Mesenchymal stem cell (in vitro differentiated cells and primary cell): ENCODE measurements around the gene TMEM255A.
"Not testable (repeated sequence)": the region's sequence is repeated elsewhere in the genome, so short reads cannot be mapped to it uniquely, and the experiment has no call there.

Source experiments
- DNase-seq: peaks from one replicate; pipeline ENCODE4 v3.0.0-alpha.2; 2013
- H2AFZ ChIP-seq: one replicate; pipeline ENCODE4 v1.6.1; 2013; ENCODE audit warnings: low read depth, mild to moderate bottlenecking, control low read depth, inconsistent platforms, low read length, moderate library complexity
- H2AK5ac ChIP-seq: 2 replicates; pipeline ENCODE4 v1.6.1; 2013; ENCODE audit warnings: low read length, moderate library complexity, mild to moderate bottlenecking, inconsistent platforms; ENCODE audit not compliant: severe bottlenecking
- H2BK120ac ChIP-seq: one replicate; pipeline ENCODE4 v1.6.1; 2013; ENCODE audit warnings: low read depth, mild to moderate bottlenecking, inconsistent platforms, low read length, moderate library complexity
- H2BK12ac ChIP-seq, 2 experiments: one replicate each; pipeline ENCODE4 v1.6.1; 2013; ENCODE audit warnings: inconsistent platforms in 2 of 2, low read length in 2 of 2, mild to moderate bottlenecking in 2 of 2, moderate library complexity in 2 of 2, control low read depth in 1 of 2
- H2BK15ac ChIP-seq: one replicate; pipeline ENCODE4 v1.6.1; 2013; ENCODE audit warnings: mild to moderate bottlenecking, low read depth, inconsistent platforms; ENCODE audit not compliant: poor library complexity, severe bottlenecking
- H2BK5ac ChIP-seq: 2 replicates; pipeline ENCODE4 v1.6.1; 2013; ENCODE audit warnings: low read depth, mild to moderate bottlenecking, low read length, control low read depth, inconsistent platforms; ENCODE audit not compliant: poor library complexity, severe bottlenecking
- H3K14ac ChIP-seq, 2 experiments: one replicate each; pipeline ENCODE4 v1.6.1; 2013; ENCODE audit warnings: inconsistent platforms in 2 of 2, low read length in 2 of 2, control low read depth in 1 of 2, mild to moderate bottlenecking in 1 of 2, moderate library complexity in 1 of 2
- H3K18ac ChIP-seq, 2 experiments: one replicate each; pipeline ENCODE4 v1.6.1; 2013; ENCODE audit warnings: inconsistent platforms in 2 of 2, low read length in 2 of 2, control low read depth in 1 of 2, low read depth in 1 of 2, mild to moderate bottlenecking in 1 of 2
- H3K23ac ChIP-seq, 2 experiments: one replicate each; pipeline ENCODE4 v1.6.1; 2013; ENCODE audit warnings: inconsistent platforms in 2 of 2, low read length in 2 of 2, mild to moderate bottlenecking in 2 of 2, moderate library complexity in 2 of 2, control low read depth in 1 of 2
- H3K27ac ChIP-seq: 2 replicates; pipeline ENCODE4 v1.5.1; 2013; ENCODE audit warnings: mild to moderate bottlenecking, moderate library complexity, low read length, control low read depth, inconsistent platforms; ENCODE audit not compliant: poor library complexity, severe bottlenecking
- H3K27me3 ChIP-seq, 2 experiments: 2 replicates each; pipeline versions ENCODE4 v1.6.1 to v1.7.0; 2013; ENCODE audit warnings: low read length in 2 of 2, mild to moderate bottlenecking in 2 of 2, moderate library complexity in 2 of 2, control low read depth in 1 of 2, inconsistent platforms in 1 of 2; ENCODE audit not compliant: control insufficient read depth in 1 of 2, insufficient read depth in 1 of 2
- H3K36me3 ChIP-seq, 2 experiments: 2 replicates each; pipeline versions ENCODE4 v1.6.1 to v1.7.0; 2013; ENCODE audit warnings: low read length in 2 of 2, control low read depth in 1 of 2, inconsistent platforms in 1 of 2, low read depth in 1 of 2, mild to moderate bottlenecking in 1 of 2; ENCODE audit not compliant: insufficient read depth in 2 of 2, control insufficient read depth in 1 of 2
- H3K4ac ChIP-seq, 2 experiments: one replicate each; pipeline ENCODE4 v1.6.1; 2013; ENCODE audit warnings: inconsistent platforms in 2 of 2, low read length in 2 of 2, mild to moderate bottlenecking in 2 of 2, moderate library complexity in 2 of 2, control low read depth in 1 of 2, low read depth in 1 of 2
- H3K4me1 ChIP-seq: 2 replicates; pipeline ENCODE4 v1.6.1; 2013; ENCODE audit warnings: low read depth, low read length, control low read depth; ENCODE audit not compliant: control insufficient read depth, insufficient read depth
- H3K4me2 ChIP-seq: 2 replicates; pipeline ENCODE4 v1.6.1; 2013; ENCODE audit warnings: low read length, mild to moderate bottlenecking, inconsistent platforms; ENCODE audit not compliant: poor library complexity, severe bottlenecking
- H3K4me3 ChIP-seq, 2 experiments: 2 replicates each; pipeline versions ENCODE4 v1.5.1 to v1.7.0; 2013; ENCODE audit warnings: low read length in 2 of 2, mild to moderate bottlenecking in 2 of 2, control low read depth in 1 of 2, low read depth in 1 of 2; ENCODE audit not compliant: insufficient read depth in 1 of 2
- H3K79me1 ChIP-seq: replicated peaks from 2 replicates; pipeline ENCODE4 v1.6.1; 2013; ENCODE audit warnings: mild to moderate bottlenecking, control low read depth, low read length, inconsistent platforms; ENCODE audit not compliant: poor library complexity, severe bottlenecking
- H3K9ac ChIP-seq: 2 replicates; pipeline ENCODE4 v1.7.0; 2013; ENCODE audit warnings: mild to moderate bottlenecking, low read length, moderate library complexity
- H3K9me3 ChIP-seq: 2 replicates; pipeline ENCODE4 v1.7.0; 2013; ENCODE audit warnings: mild to moderate bottlenecking, low read length; ENCODE audit not compliant: control insufficient read depth
- H4K8ac ChIP-seq: one replicate; pipeline ENCODE4 v1.6.1; 2013; ENCODE audit warnings: inconsistent platforms, mild to moderate bottlenecking, low read length, moderate library complexity
- H4K91ac ChIP-seq: one replicate; pipeline ENCODE4 v1.6.1; 2013; ENCODE audit warnings: mild to moderate bottlenecking, low read length, inconsistent platforms
- WGBS: methylation state at CpG from one replicate; pipeline ENCODE4 v1.1.7; 2013; ENCODE audit warnings: mixed read lengths; 5-methylcytosine and 5-hydroxymethylcytosine counted together

TMEM255A gene

DNA sequence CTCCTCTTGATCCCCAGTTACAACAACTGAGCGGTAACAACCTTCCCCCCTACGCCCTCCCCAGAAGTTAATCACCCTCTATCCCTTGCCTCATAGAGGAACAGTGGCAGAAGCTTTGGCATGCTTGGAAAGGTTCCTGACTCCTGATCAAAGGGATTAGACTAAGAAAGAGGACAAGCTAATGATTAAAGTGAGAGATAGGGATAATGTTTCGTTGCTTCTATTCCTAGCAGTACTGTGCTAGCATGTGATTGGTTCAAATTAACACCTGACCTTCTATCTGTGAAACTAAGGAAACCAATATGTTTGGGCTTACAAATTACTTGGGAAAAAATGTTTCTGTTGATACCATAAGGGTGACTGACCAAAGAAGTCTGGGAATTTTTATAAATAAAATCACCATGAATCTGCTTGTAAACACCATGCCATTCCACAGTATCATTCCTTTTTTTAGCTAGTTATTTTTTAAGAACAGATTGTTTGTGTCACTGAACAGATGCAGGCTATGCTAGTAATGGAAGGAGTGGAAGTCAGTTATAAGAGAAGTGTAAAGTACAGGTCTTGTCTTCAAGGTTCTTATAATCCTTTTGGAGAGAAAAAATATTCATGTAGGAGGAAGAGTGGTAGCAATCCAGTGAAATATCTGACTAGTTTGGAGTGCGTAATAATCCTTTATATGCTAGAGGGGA is 39.3 kb upstream of the TMEM255A start:
- Histone ChIP-seq H3K23ac (no peak overlapping the region), H2BK5ac (no peak overlapping the region), H4K8ac (no peak overlapping the region), H3K4ac (no peak overlapping the region), H3K27me3 (peaks cover 0 to 17% of the 10 kb centered on the region in 2 experiments), H4K91ac (no peak overlapping the region), H2AK5ac (no peak overlapping the region), H3K4me3 (no peak overlapping the region), H3K4me1 (no peaks in the 10 kb centered on the region), H3K79me1 (no peaks in the 10 kb centered on the region), H2BK12ac (no peak overlapping the region), H3K27ac (no peak overlapping the region), H3K4me2 (no peak overlapping the region), H3K14ac (no peak overlapping the region), H3K9me3 (no peaks in the 10 kb centered on the region), H3K18ac (no peak overlapping the region), H3K9ac (no peak overlapping the region), H2BK15ac (no peak overlapping the region), H3K36me3 (no peaks in the 10 kb centered on the region), H2AFZ (no peak overlapping the region), H2BK120ac (no peak overlapping the region)
- WGBS, result 98% methylated on average over 3 of the region's 4 CpGs
- no peak for DNase-seq

DNA sequence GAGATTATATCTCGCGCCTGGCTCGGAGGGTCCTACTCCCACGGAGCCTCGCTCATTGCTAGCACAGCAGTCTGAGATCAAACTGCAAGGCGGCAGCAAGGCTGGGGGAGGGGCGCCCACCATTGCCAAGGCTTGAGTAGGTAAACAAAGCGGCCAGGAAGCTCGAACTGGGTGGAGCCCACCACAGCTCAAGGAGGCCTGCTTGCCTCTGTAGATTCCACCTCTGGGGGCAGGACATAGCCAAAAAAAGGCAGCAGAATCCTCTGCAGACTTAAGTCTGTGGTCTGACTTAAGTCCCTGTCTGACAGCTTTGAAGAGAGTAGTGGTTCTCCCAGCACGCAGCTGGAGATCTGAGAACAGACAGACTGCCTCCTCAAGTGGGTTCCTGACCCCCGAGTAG is 33.3 kb upstream of the TMEM255A start:
- not testable (repeated sequence) for H3K9me3 ChIP-seq, H2AK5ac ChIP-seq, H3K4me2 ChIP-seq, H3K27me3 ChIP-seq, H3K4me1 ChIP-seq, H4K91ac ChIP-seq, H2BK15ac ChIP-seq, H3K18ac ChIP-seq, H3K4me3 ChIP-seq, DNase-seq, H2BK120ac ChIP-seq, H3K23ac ChIP-seq, H3K27ac ChIP-seq, H3K79me1 ChIP-seq, H2BK5ac ChIP-seq, H3K4ac ChIP-seq, H2AFZ ChIP-seq, H2BK12ac ChIP-seq, H3K9ac ChIP-seq, H3K36me3 ChIP-seq, H3K14ac ChIP-seq, H4K8ac ChIP-seq
- 76% methylated on average over 11 of the region's 11 CpGs for WGBS

DNA sequence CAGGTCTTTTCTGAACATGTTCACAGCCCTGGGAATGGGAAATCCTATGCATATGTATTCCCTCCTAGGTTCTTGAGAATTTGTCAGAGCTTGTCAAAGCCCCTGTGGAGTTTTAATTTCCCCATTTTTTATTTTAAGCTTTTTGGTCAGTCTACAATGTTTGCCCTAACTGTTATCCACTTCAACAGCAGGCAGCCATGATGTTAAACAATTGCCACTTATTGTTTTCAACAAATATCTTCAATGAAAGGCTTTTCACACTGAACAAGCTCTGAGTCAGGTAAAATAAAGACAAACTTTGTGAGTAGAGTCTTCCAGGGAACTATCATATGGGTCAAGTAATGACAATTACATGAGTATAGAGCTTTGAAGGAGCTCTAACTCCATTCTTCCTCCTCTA is 25.6 kb upstream of the TMEM255A start:
- Histone ChIP-seq H3K18ac (no peak overlapping the region), H3K4me1 (no peaks in the 10 kb centered on the region), H3K4me2 (no peak overlapping the region), H4K91ac (no peak overlapping the region), H3K4ac (no peak overlapping the region), H3K27me3 (no peaks in the 10 kb centered on the region), H4K8ac (no peak overlapping the region), H2BK15ac (no peak overlapping the region), H3K79me1 (no peaks in the 10 kb centered on the region), H2BK12ac (no peak overlapping the region), H3K36me3 (no peaks in the 10 kb centered on the region), H3K27ac (no peak overlapping the region), H2BK120ac (no peak overlapping the region), H3K9me3 (peaks cover 31% of the 10 kb centered on the region), H3K9ac (no peak overlapping the region), H3K14ac (no peak overlapping the region), H2AK5ac (no peak overlapping the region), H3K23ac (no peak overlapping the region), H2AFZ (no peak overlapping the region), H3K4me3 (no peak overlapping the region), H2BK5ac (no peak overlapping the region)
- no peak for DNase-seq

DNA sequence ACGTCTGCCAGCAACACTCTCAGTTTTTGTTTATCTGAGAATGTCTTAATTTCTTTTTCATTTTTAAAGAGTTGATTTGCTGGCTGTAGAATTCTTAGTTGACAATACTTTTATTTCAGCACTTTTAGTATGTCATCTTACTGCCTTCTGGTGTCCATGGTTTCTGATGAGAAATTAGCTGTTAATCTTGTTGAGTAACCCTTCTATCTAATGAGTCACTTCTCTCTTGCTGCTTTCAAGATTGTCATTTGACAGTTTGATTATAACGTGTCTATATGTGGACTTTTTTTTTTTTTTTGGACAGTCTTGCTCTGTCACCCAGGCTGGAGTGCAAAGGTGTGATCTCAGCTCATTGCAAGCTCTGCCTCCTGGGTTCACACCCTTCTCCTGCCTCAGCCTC is 24.0 kb upstream of the TMEM255A start:
- no peak overlapping the region for H3K4me3 ChIP-seq
- H2BK15ac ChIP-seq, result no peak overlapping the region
- H3K27ac ChIP-seq, result no peak overlapping the region
- no peak overlapping the region for H3K9ac ChIP-seq
- H3K27me3 ChIP-seq, result no peaks in the 10 kb centered on the region
- H3K4me2 ChIP-seq, result no peak overlapping the region
- H2AK5ac ChIP-seq, result no peak overlapping the region
- H2BK12ac ChIP-seq, result no peak overlapping the region
- H3K23ac ChIP-seq, result no peak overlapping the region
- H3K18ac ChIP-seq, result no peak overlapping the region
- H3K9me3 ChIP-seq, result peaks cover 31% of the 10 kb centered on the region
- H3K79me1 ChIP-seq, result no peaks in the 10 kb centered on the region
- H3K36me3 ChIP-seq, result no peaks in the 10 kb centered on the region
- no peaks in the 10 kb centered on the region for H3K4me1 ChIP-seq
- no peak overlapping the region for H4K91ac ChIP-seq
- H2AFZ ChIP-seq, result no peak overlapping the region
- no peak overlapping the region for H3K14ac ChIP-seq
- no peak overlapping the region for H4K8ac ChIP-seq
- no peak overlapping the region for H3K4ac ChIP-seq
- no peak overlapping the region for H2BK5ac ChIP-seq
- 80% methylated on average over 1 of the region's 2 CpGs for WGBS
- H2BK120ac ChIP-seq, result no peak overlapping the region
- no peak for DNase-seq
